Upper lobe of right lung (tissue), 1 donor: ENCODE results near the gene MTMR8. TPM values are rescaled to one million over a fixed set of nuclear protein-coding genes. Genes with fewer than 3 reads are reported as not detected.

ENCODE experiments used
- ATAC-seq: fragments of 200-7000 bp; cut with Tn5 transposase; one replicate; pipeline ENCODE4 v1.9.1; 2020; ENCODE audit warnings: mild to moderate bottlenecking, moderate library complexity
- DNase-seq: peaks from one replicate; pipeline ENCODE4 v3.0.0-alpha.2; 2020
- H3K27ac ChIP-seq: fragments of 200-600 bp; one replicate; pipeline ENCODE4 v1.8.0; 2022
- H3K27me3 ChIP-seq: fragments of 200-600 bp; one replicate; pipeline ENCODE4 v1.8.0; 2022; ENCODE audit warnings: mild to moderate bottlenecking
- H3K36me3 ChIP-seq: fragments of 200-600 bp; one replicate; pipeline ENCODE4 v1.8.0; 2022
- H3K4me1 ChIP-seq: fragments of 200-600 bp; one replicate; pipeline ENCODE4 v1.8.0; 2022
- H3K4me3 ChIP-seq: fragments of 200-600 bp; one replicate; pipeline ENCODE4 v1.8.0; 2022; ENCODE audit warnings: mild to moderate bottlenecking
- H3K9me3 ChIP-seq: fragments of 200-600 bp; one replicate; pipeline ENCODE4 v1.8.0; 2022
- CTCF ChIP-seq: fragments of 200-600 bp; IDR thresholded peaks from one replicate; pipeline ENCODE4 v1.8.0; 2022; ENCODE audit warnings: antibody characterized with exemption
- intact Hi-C: fragments of 100-400 bp; cut with DNase I; formaldehyde crosslinking; loops from one replicate; pipeline ENCODE4 v1.11.0; 2022
- long read RNA-seq: library from polyadenylated mRNA; unstranded; transcript quantifications from one replicate; pipeline ENCODE4 v2.0.0, GENCODE V29; 2021
- total RNA-seq: library from RNA; stranded (reverse); fragmentation: NEBNext Ultra II Directional; extraction: Animal tissue kit (Norgen Biotek cat#: 25700); gene quantifications from one replicate; pipeline ENCODE4 v1.2.1, GENCODE V29; 2021
- donor health status: DM: no; HTN: yes; CAD: no; lungs with severe emphysema.

The MTMR8 gene
- 1.9 TPM for total RNA-seq
- long read RNA-seq, partial matches to known transcripts, result 1 of 2 reads
- long read RNA-seq, other reads (novel, unspliced or antisense), result 1 of 2 reads

DNA sequence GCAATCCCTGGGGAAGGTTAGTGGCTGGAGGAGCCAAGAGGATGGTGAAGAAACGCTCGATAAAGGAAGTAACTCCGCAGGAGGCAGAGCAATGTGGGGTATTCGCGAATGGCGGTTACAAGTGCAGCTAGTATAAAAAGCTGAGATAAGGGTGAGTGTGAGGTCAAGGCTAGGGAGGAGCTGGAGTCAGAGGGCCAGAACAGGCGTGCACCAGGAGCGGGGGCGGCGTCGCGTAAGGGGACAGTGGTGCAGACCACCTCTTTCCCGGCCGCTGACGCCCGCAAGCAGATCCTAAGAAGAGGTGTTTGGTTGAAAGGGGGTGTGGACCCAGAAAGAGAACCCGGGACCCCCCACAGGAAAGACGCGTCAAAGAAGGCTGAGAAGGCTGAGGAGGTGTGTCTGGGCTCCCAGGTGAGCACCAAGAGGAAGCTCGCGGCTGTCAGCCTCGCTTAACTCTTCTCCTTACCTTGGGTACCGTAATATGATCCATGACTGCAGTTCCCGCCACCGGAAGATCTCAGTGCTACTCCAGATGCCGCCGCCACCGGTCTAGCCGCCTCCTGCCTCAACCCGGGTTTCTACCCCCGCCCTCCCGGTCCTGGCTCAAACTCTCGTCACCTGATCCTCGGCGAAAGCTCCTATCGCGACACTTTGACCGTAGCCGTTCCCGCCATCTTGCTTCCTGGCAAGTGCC is at the start of gene MTMR8:
MTMR8 (minus strand) TSS at position 579 of the 694 bp plus-strand sequence; CDS start at position 490, 89 bp downstream.
- peak within 1 kb of the TSS; percentile 61 for H3K4me3 ChIP-seq
- no peaks in the 10 kb centered on the region for H3K27me3 ChIP-seq
- peak; percentile 84 for DNase-seq
- no peaks in the 10 kb centered on the region for H3K36me3 ChIP-seq
- H3K9me3 ChIP-seq, result no peaks in the 10 kb centered on the region
- H3K4me1 ChIP-seq, result no peaks in the 10 kb centered on the region
- intact Hi-C loops, result no loop called here
- ATAC-seq, result peak; percentile 97
- TF ChIP-seq CTCF, result no peak
- H3K27ac ChIP-seq, result no peak within 1 kb of the TSS

DNA sequence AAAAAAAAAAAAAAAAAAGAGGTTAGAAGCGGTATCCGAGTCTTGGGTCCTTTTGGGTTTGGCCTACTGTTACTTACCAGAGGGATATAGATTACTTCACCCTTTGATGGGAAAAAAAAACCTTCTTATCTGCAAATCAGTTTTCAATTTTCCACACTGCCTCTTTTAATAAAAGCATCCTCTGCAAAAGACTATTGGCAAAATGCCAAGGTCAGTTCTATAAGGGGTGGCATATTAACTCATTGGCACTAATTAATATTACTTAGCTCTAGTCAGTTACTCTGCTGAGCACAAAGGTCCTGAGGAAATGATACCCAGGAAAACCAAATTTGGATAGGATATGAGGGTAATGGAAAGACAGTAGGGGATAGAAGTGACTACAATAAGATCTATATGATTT is 44.3 kb upstream of the MTMR8 start:
- ATAC-seq (no peak), DNase-seq (no peak)
- H3K9me3 ChIP-seq, result no peaks in the 10 kb centered on the region
- no peaks in the 10 kb centered on the region for H3K27me3 ChIP-seq
- H3K4me3 ChIP-seq, result no peak overlapping the region
- no peaks in the 10 kb centered on the region for H3K4me1 ChIP-seq
- H3K36me3 ChIP-seq, result no peaks in the 10 kb centered on the region
- no peak overlapping the region for H3K27ac ChIP-seq
- intact Hi-C loops, result no loop called here
- no peak for TF ChIP-seq CTCF

- no peak overlapping the region for H3K27ac ChIP-seq
- intact Hi-C loops, result no loop called here
These were observed 42.4 kb upstream of the MTMR8 start for GRCh38 chrX:64437665-64438064.

GRCh38 chrX:64437218-64437617 is 42.0 kb upstream of the MTMR8 start:
- Histone ChIP-seq H3K4me3 (no peak overlapping the region), H3K36me3 (no peaks in the 10 kb centered on the region), H3K9me3 (no peaks in the 10 kb centered on the region), H3K27ac (no peak overlapping the region), H3K27me3 (no peaks in the 10 kb centered on the region), H3K4me1 (no peaks in the 10 kb centered on the region)
- ATAC-seq (no peak), DNase-seq (no peak)
- intact Hi-C loops, result no loop called here
- no peak for TF ChIP-seq CTCF

More at GRCh38 chrX:64437665-64438064, 42.4 kb upstream of the MTMR8 start:
- H3K27me3 ChIP-seq, result no peaks in the 10 kb centered on the region
- H3K4me3 ChIP-seq, result no peak overlapping the region
- no peak for TF ChIP-seq CTCF
- DNase-seq (no peak), ATAC-seq (no peak)
- H3K36me3 ChIP-seq, result no peaks in the 10 kb centered on the region
- H3K4me1 ChIP-seq, result no peaks in the 10 kb centered on the region
- H3K9me3 ChIP-seq, result no peaks in the 10 kb centered on the region

- H3K9me3 ChIP-seq, result no peaks in the 10 kb centered on the region
- no peak for DNase-seq
- intact Hi-C loops, result no loop called here
- no peak overlapping the region for H3K27ac ChIP-seq
- no peak for ATAC-seq
- no peaks in the 10 kb centered on the region for H3K4me1 ChIP-seq
- TF ChIP-seq CTCF, result no peak
- no peak overlapping the region for H3K4me3 ChIP-seq
- H3K27me3 ChIP-seq, result no peaks in the 10 kb centered on the region
- H3K36me3 ChIP-seq, result no peaks in the 10 kb centered on the region
These were observed 33.1 kb upstream of the MTMR8 start for GRCh38 chrX:64428371-64428770.
